Smooth muscle cell (in vitro differentiated cells): ENCODE results near the gene NRG2. TPM values are rescaled to one million over a fixed set of nuclear protein-coding genes. Genes with fewer than 3 reads are reported as not detected.

Experiments used
- DNase-seq: peaks from one replicate; lab custom pipeline; 2025; ENCODE audit not compliant: unreplicated experiment; lab: John Stamatoyannopoulos, UW
- H2AFZ ChIP-seq: fragments of 200-600 bp; sonication (generic); 2 replicates; pipeline ENCODE4 v1.6.0; 2016; ENCODE audit warnings: antibody characterized with exemption, low read depth, mild to moderate bottlenecking
- H3F3A ChIP-seq: fragments of 200-600 bp; sonication (generic); 2 replicates; pipeline ENCODE4 v1.6.0; 2017; ENCODE audit warnings: antibody characterized with exemption, low read depth
- H3K27ac ChIP-seq: fragments of 200-600 bp; sonication (generic); 2 replicates; pipeline ENCODE4 v1.5.1; 2016; ENCODE audit warnings: low read depth, mild to moderate bottlenecking
- H3K27me3 ChIP-seq: fragments of 200-600 bp; sonication (generic); 2 replicates; pipeline ENCODE4 v1.6.1; 2016; ENCODE audit warnings: low read depth, mild to moderate bottlenecking
- H3K36me3 ChIP-seq: fragments of 200-600 bp; sonication (generic); 2 replicates; pipeline ENCODE4 v1.5.1; 2016; ENCODE audit warnings: low read depth
- H3K4me1 ChIP-seq: fragments of 200-600 bp; sonication (generic); 2 replicates; pipeline ENCODE4 v1.5.1; 2016; ENCODE audit warnings: low read depth
- H3K4me2 ChIP-seq: fragments of 200-600 bp; sonication (generic); 2 replicates; pipeline ENCODE4 v1.6.0; 2016; ENCODE audit warnings: mild to moderate bottlenecking
- H3K4me3 ChIP-seq: fragments of 200-600 bp; sonication (generic); 2 replicates; pipeline ENCODE4 v1.5.1; 2016; ENCODE audit warnings: mild to moderate bottlenecking
- H3K79me2 ChIP-seq: fragments of 200-600 bp; sonication (generic); 2 replicates; pipeline ENCODE4 v1.6.0; 2016; ENCODE audit warnings: low read depth, mild to moderate bottlenecking
- H3K9ac ChIP-seq: fragments of 200-600 bp; sonication (generic); 2 replicates; pipeline ENCODE4 v1.6.0; 2016; ENCODE audit warnings: low read depth
- H3K9me3 ChIP-seq: fragments of 200-600 bp; sonication (generic); replicated peaks from 2 replicates; pipeline ENCODE4 v1.5.1; 2016; ENCODE audit warnings: low read depth
- H4K20me1 ChIP-seq: fragments of 200-600 bp; sonication (generic); 2 replicates; pipeline ENCODE4 v1.6.0; 2016; ENCODE audit warnings: low read depth
- WGBS: methylation state at CpG from one replicate; pipeline ENCODE4 v1.1.7; 2016; ENCODE audit warnings: low lambda C conversion rate; 5-methylcytosine and 5-hydroxymethylcytosine counted together
- polyA plus RNA-seq: library from polyadenylated mRNA; unstranded; fragments of >200 nt; fragmentation: Nextera tagmentation; extraction: Ambion mirVana; gene quantifications from 2 replicates; pipeline ENCODE4 v1.2.1, GENCODE V29; 2016
- total RNA-seq: library from RNA; depleted of rRNA; stranded (reverse); fragments of >200 nt; gene quantifications from 2 replicates; pipeline ENCODE4 v1.2.3, GENCODE V29; 2014
- TF ChIP-seq, protein P1 (sequence below): fragments of 200-600 bp; sonication (generic); IDR thresholded peaks from 2 replicates; pipeline ENCODE4 v1.5.1; 2017; ENCODE audit warnings: borderline replicate concordance, mild to moderate bottlenecking, antibody characterized with exemption; ENCODE audit not compliant: insufficient read depth, poor library complexity, severe bottlenecking

NRG2 gene
- total and polyA plus RNA-seq, 2 experiments from 2014 or later = 0.09 to 0.25 TPM

DNA sequence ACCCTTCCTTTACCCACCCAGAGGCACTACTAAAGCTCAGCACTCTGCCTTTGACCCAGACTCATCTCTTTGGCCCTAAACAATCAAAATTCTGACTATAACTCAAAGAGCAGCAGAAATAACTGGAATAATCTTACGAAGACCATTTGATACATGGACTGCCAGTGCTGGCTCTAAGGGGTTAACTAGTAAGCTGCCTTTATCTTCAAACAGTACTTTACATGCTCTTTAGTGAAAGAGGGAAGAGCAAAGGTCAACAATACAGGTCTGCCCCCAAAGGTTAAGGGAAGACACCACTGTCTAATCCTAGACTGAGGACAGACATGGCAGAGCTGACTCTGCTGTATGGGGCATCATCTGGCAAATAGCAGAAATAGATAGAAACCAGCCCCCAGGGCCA lies 45.8 kb downstream of the NRG2 start:
- Histone ChIP-seq H3K36me3 (no peaks in the 10 kb centered on the region), H3F3A (no peaks in the 10 kb centered on the region), H3K9me3 (no peaks in the 10 kb centered on the region), H3K79me2 (no peaks in the 10 kb centered on the region), H3K27me3 (peaks cover 42% of the 10 kb centered on the region), H3K9ac (no peak overlapping the region), H3K27ac (no peak overlapping the region), H3K4me1 (no peaks in the 10 kb centered on the region), H2AFZ (no peak overlapping the region), H3K4me2 (no peak overlapping the region), H3K4me3 (no peak overlapping the region), H4K20me1 (no peaks in the 10 kb centered on the region)
- 93% methylated on average over 1 of the region's 1 CpG for WGBS
- TF ChIP-seq, protein P1, sequence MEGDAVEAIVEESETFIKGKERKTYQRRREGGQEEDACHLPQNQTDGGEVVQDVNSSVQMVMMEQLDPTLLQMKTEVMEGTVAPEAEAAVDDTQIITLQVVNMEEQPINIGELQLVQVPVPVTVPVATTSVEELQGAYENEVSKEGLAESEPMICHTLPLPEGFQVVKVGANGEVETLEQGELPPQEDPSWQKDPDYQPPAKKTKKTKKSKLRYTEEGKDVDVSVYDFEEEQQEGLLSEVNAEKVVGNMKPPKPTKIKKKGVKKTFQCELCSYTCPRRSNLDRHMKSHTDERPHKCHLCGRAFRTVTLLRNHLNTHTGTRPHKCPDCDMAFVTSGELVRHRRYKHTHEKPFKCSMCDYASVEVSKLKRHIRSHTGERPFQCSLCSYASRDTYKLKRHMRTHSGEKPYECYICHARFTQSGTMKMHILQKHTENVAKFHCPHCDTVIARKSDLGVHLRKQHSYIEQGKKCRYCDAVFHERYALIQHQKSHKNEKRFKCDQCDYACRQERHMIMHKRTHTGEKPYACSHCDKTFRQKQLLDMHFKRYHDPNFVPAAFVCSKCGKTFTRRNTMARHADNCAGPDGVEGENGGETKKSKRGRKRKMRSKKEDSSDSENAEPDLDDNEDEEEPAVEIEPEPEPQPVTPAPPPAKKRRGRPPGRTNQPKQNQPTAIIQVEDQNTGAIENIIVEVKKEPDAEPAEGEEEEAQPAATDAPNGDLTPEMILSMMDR = no peak
- no peak for DNase-seq

DNA sequence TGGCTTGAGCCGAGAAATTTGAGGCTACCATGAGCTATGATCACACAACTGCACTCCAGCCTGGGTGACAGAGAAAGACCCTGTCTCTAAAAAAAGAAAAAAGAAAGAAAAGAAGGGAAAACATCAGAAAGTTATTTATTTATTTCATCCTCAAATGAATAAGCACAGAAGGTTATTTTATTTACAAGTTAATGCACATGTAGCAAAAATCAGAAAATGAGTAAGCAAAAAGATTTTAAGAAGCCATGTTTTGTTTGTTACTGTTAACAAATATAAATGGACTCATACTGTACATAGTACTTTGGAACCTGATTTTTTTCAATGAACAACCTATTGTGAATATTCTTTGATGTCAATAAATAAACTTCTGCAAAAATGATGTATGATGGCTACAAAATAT lies 47.2 kb downstream of the NRG2 start:
- TF ChIP-seq, protein P1 = no peak
- H3F3A ChIP-seq = no peaks in the 10 kb centered on the region
- no peak overlapping the region for H3K27ac ChIP-seq
- no peak for DNase-seq
- no peaks in the 10 kb centered on the region for H3K9me3 ChIP-seq
- 88% methylated on average over 1 of the region's 1 CpG for WGBS
- H3K27me3 ChIP-seq = peaks cover 43% of the 10 kb centered on the region
- no peak overlapping the region for H3K4me3 ChIP-seq
- no peaks in the 10 kb centered on the region for H4K20me1 ChIP-seq
- H2AFZ ChIP-seq = no peak overlapping the region
- no peaks in the 10 kb centered on the region for H3K36me3 ChIP-seq
- H3K4me2 ChIP-seq = no peak overlapping the region
- no peaks in the 10 kb centered on the region for H3K79me2 ChIP-seq
- no peaks in the 10 kb centered on the region for H3K4me1 ChIP-seq
- no peak overlapping the region for H3K9ac ChIP-seq

DNA sequence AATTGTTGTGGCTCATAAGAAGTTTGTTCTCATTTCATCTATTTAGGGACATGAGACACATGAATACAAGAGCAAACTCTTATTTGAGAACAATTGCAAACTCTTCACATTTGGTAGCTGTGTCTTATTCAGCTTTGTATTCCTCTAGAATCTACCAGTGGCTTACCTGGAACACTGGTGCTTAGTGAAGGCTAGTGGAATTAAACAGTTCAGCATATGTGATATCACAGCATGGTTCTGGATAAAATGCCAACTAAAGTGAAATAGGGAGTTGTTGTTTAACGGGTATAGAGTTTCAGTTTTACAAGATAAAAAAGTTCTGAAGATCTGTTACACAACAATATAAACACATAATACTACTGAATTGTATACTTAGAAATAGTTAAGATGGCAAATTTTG lies 48.9 kb downstream of the NRG2 start:
- TF ChIP-seq, protein P1 = no peak
- H3K27me3 ChIP-seq = peaks cover 34% of the 10 kb centered on the region
- no peaks in the 10 kb centered on the region for H4K20me1 ChIP-seq

DNA sequence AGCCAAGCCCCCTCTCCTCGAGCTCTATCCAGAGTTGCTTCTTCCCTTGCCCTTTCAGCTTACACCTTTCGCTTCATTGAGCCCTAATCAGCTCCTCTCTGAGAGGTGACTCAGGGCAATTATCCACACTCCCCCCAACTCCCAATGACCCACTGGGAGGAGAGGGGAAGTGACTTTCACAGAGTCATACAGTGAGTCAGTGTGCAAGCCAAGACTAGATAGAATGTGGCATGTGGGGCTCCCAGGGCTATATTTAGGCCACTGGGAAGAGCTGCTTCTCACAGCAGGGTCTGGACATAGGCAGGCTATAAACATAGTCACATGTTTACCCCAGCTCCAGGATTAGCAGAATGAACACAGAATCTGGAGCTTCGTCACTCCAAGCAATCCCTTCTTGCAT lies 57.4 kb downstream of the NRG2 start:
- H3F3A ChIP-seq = no peaks in the 10 kb centered on the region
- H2AFZ ChIP-seq = no peak overlapping the region
- no peaks in the 10 kb centered on the region for H3K36me3 ChIP-seq
- H3K4me2 ChIP-seq = peak overlapping the region; percentile 61
- H3K27ac ChIP-seq = peak overlapping the region; percentile 72
- H3K9me3 ChIP-seq = no peaks in the 10 kb centered on the region
- 22% methylated on average over 3 of the region's 3 CpGs for WGBS
- no peak overlapping the region for H3K4me3 ChIP-seq
- TF ChIP-seq, protein P1 = no peak
- no peaks in the 10 kb centered on the region for H3K27me3 ChIP-seq
- DNase-seq = no peak
- H4K20me1 ChIP-seq = no peaks in the 10 kb centered on the region
- H3K79me2 ChIP-seq = no peaks in the 10 kb centered on the region
- peak overlapping the region; percentile 38 for H3K9ac ChIP-seq
- peaks cover 29% of the 10 kb centered on the region for H3K4me1 ChIP-seq

More for the DNA sequence above, 48.9 kb downstream of the NRG2 start:
- Histone ChIP-seq H3F3A (no peaks in the 10 kb centered on the region), H3K27ac (no peak overlapping the region), H3K4me3 (no peak overlapping the region), H3K36me3 (no peaks in the 10 kb centered on the region), H3K9ac (no peak overlapping the region), H2AFZ (no peak overlapping the region), H3K4me1 (no peaks in the 10 kb centered on the region), H3K79me2 (no peaks in the 10 kb centered on the region), H3K9me3 (no peaks in the 10 kb centered on the region), H3K4me2 (no peak overlapping the region)
- DNase-seq = no peak
- 94% methylated on average over 1 of the region's 1 CpG for WGBS
